Endothelial cell of umbilical vein (primary cell): ENCODE results near the gene ARMC7. TPM values are rescaled to one million over a fixed set of nuclear protein-coding genes. Genes with fewer than 3 reads are reported as not detected.

Source experiments
- BruUV-seq: library from RNA; stranded (reverse); fragments of 400-500 nt; replicated peaks from 2 replicates; lab custom pipeline; 2021; lab: Mats Ljungman, UMichigan
- CTCF ChIA-PET: fragments of 300-600, 350-600 bp; sonication (Branson Sonifier 250); formaldehyde crosslinking; loops from one replicate; lab custom pipeline; 2021; ENCODE audit warnings: antibody characterized with exemption, inconsistent platforms; lab: Charles Lee
- POLR2A ChIA-PET: fragments of 300-600, 350-600 bp; sonication (Branson Sonifier 250); formaldehyde crosslinking; loops from one replicate; lab custom pipeline; 2021; ENCODE audit warnings: antibody characterized with exemption, inconsistent platforms; lab: Charles Lee
- DNase-seq: peaks from one replicate; pipeline ENCODE4 v3.0.0-alpha.2; 2011; ENCODE audit warnings: low read depth, low spot score
- FAIRE-seq: peaks from 2 replicates; lab custom pipeline; 2011; peaks lifted over from hg19 to GRCh38; lab: Jason Lieb, UNC
- H2AFZ ChIP-seq: 2 replicates; pipeline ENCODE4 v1.6.0; 2012; ENCODE audit warnings: low read depth, low read length, control low read depth, inconsistent platforms
- H3K27ac ChIP-seq: 2 replicates; pipeline ENCODE4 v1.5.1; 2011; ENCODE audit warnings: low read depth, mild to moderate bottlenecking, control low read depth, low read length, moderate library complexity; ENCODE audit not compliant: insufficient read depth
- H3K27me3 ChIP-seq, 2 experiments: 2 replicates each; pipeline versions ENCODE4 v1.6.0 to v1.6.1; 2011; ENCODE audit warnings: low read length in 2 of 2, mixed read lengths in 1 of 2; ENCODE audit not compliant: control insufficient read depth in 2 of 2, insufficient read depth in 2 of 2
- H3K36me3 ChIP-seq, 2 experiments: 2 replicates in 1 of 2; 3 replicates in 1 of 2; pipeline ENCODE4 v1.5.1; 2011; ENCODE audit warnings: low read length in 2 of 2, mild to moderate bottlenecking in 1 of 2, moderate library complexity in 1 of 2; ENCODE audit not compliant: control insufficient read depth in 2 of 2, insufficient read depth in 2 of 2; ENCODE audit errors: extremely low read depth in 1 of 2
- H3K4me1 ChIP-seq: 3 replicates; pipeline ENCODE4 v1.5.1; 2011; ENCODE audit warnings: mild to moderate bottlenecking, low read length; ENCODE audit not compliant: control insufficient read depth, insufficient read depth; ENCODE audit errors: extremely low read depth
- H3K4me2 ChIP-seq: 2 replicates; pipeline ENCODE4 v1.6.1; 2011; ENCODE audit warnings: low read length, control low read depth, mixed read lengths; ENCODE audit not compliant: insufficient read depth
- H3K4me3 ChIP-seq, 3 experiments: fragments of 200-600 bp in 1 of 3; sonication (generic), shearing (Covaris generic) in 1 of 3; replicated peaks in 1 of 3; 2 replicates each; pipeline ENCODE4 v1.5.1; 2011 to 2016; ENCODE audit warnings: control low read depth in 3 of 3, low read length in 3 of 3, mild to moderate bottlenecking in 2 of 3, inconsistent platforms in 1 of 3, low read depth in 1 of 3, moderate library complexity in 1 of 3; ENCODE audit not compliant: insufficient read depth in 1 of 3
- H3K79me2 ChIP-seq: 2 replicates; pipeline ENCODE4 v1.6.0; 2012; ENCODE audit warnings: low read length, inconsistent platforms; ENCODE audit not compliant: control insufficient read depth, insufficient read depth
- H3K9ac ChIP-seq: replicated peaks from 2 replicates; pipeline ENCODE3; 2011; ENCODE audit warnings: low read length, control low read depth; ENCODE audit not compliant: insufficient read depth; ENCODE audit errors: extremely low read depth
- H3K9me1 ChIP-seq: replicated peaks from 3 replicates; pipeline ENCODE4 v1.6.0; 2011; ENCODE audit warnings: mild to moderate bottlenecking, low read length; ENCODE audit not compliant: control insufficient read depth, insufficient read depth; ENCODE audit errors: extremely low read depth
- H3K9me3 ChIP-seq: replicated peaks from 2 replicates; pipeline ENCODE4 v1.5.1; 2012; ENCODE audit warnings: low read length, inconsistent platforms; ENCODE audit not compliant: control insufficient read depth, insufficient read depth
- H4K20me1 ChIP-seq: replicated peaks from 2 replicates; pipeline ENCODE3; 2011; ENCODE audit warnings: mild to moderate bottlenecking, low read length; ENCODE audit not compliant: control insufficient read depth, insufficient read depth; ENCODE audit errors: extremely low read depth
- EZH2 ChIP-seq: IDR thresholded peaks from 2 replicates; pipeline ENCODE4 v1.6.1; 2012; ENCODE audit warnings: borderline replicate concordance, low read depth, mild to moderate bottlenecking, moderate library complexity, low read length, inconsistent platforms; ENCODE audit not compliant: severe bottlenecking
- GATA2 ChIP-seq: IDR thresholded peaks from 2 replicates; pipeline ENCODE4 v1.7.0; 2011; ENCODE audit warnings: low read depth, mild to moderate bottlenecking, moderate library complexity, mixed read lengths, low read length; ENCODE audit not compliant: insufficient read length, insufficient read depth
- MYC ChIP-seq: IDR thresholded peaks from one replicate; pipeline ENCODE4 v1.6.1; 2011; ENCODE audit warnings: mild to moderate bottlenecking, low read depth, low read length
- POLR2A ChIP-seq: IDR thresholded peaks from 2 replicates; pipeline ENCODE4 v1.6.1; 2012; ENCODE audit warnings: low read depth, mild to moderate bottlenecking, control low read depth, low read length
- POLR2AphosphoS5 ChIP-seq: IDR thresholded peaks from 2 replicates; pipeline ENCODE4 v1.6.1; 2012; ENCODE audit warnings: low read depth, mild to moderate bottlenecking, control low read depth, low read length, moderate library complexity; ENCODE audit not compliant: insufficient read depth
- dilution Hi-C: fragments of 300-500 bp; cut with MboI; formaldehyde crosslinking; loops from one replicate; pipeline ENCODE4 v1.15.0; 2019; ENCODE audit warnings: low sequenced_read_pairs; ENCODE audit not compliant: extremely low pct_ligation_motif_present
- intact Hi-C: fragments of 100-400 bp; cut with micrococcal nuclease; formaldehyde crosslinking; loops from one replicate; pipeline ENCODE4 v1.10.0; 2022
- polyA plus RNA-seq, 4 experiments: library from polyadenylated mRNA; depleted of rRNA in 3 of 4; stranded (reverse) in 3 of 4; unstranded in 1 of 4; fragments of >200 nt; gene quantifications; 2 replicates each; pipeline versions ENCODE4 v1.2.1 to v1.2.3, GENCODE V29; 2011 to 2012; ENCODE audit warnings: missing spikeins in 1 of 4
- total RNA-seq: library from RNA; stranded (reverse); gene quantifications from 2 replicates; pipeline ENCODE4 v1.2.3, GENCODE V29; 2021

ARMC7 gene
- total and polyA plus RNA-seq, 2 donors (not counting 3 experiments of a cell fraction or from before 2014, with no cell fraction given), result 11.8 to 15.7 TPM

DNA sequence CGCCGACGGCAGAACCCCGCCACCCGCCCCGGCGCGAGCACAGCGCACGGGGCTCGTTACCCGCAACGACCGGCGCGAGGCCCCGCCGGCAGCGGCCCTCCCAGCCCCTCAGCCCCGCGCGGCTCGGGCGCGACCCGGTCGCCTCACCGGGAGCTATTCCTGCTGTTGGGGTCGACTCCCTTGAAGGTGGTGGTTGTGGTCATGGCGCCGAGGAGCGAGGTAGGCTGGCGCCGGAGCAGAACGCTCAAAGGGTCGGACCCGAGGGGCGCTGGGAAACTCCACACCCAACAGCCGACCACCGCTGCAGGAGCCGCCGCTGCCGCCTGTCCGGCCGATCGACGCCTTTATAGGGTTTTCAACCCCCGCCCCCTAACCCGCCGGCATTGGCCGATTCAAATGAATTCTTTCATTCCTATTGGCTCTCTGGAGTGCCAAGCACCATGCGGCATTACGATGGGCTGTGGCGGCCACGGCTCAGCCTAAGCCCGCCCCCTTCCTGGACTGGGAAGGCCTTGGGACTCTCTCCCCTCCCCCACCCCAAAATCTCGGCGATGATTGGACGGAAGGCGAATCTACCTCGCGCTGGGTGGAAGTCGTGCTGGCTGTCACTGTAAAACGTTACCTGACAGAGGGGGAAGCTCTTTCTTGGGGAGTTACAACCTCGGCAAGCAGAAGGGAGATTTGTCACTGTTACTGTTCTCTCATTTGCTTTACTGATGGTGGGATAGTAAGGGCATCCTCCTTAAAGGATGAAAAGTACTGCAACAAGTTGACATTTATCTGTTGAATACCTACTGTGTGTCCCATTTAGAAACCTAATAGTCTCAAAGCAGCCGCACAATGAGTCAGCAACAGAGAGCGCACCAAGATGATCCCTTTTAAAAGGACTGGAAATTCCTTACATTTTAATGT is 44.7 kb downstream of the ARMC7 start, which contains the start of gene JPT1:
Gene JPT1, minus strand, starts transcription at position 318 of the 912 bp plus-strand sequence. Its CDS starts 115 bp downstream, at position 203.
- H2AFZ ChIP-seq, result peak within 1 kb of the TSS; percentile 87
- H3K27me3 ChIP-seq, result no peaks in the 10 kb centered on the region
- FAIRE-seq (peak; percentile 95), DNase-seq (peak; percentile 99)
- H3K36me3 ChIP-seq, result no peaks in the 10 kb centered on the region
- no peaks in the 10 kb centered on the region for H3K9me1 ChIP-seq
- peaks cover 48% of the 10 kb centered on the region for H3K79me2 ChIP-seq
- dilution Hi-C loops, result no loop called here
- BruUV-seq, result no TSS peak
- intact Hi-C loops, result loop anchor here (1.0 kb wide), 4 partner anchors 23 to 51 kb away; partner anchors contain the start of genes NT5C and NUP85
- peak within 1 kb of the TSS; percentile 60 for H3K27ac ChIP-seq
- H4K20me1 ChIP-seq, result no peaks in the 10 kb centered on the region
- peak; percentile 46 for TF ChIP-seq MYC
- peak; percentile 100 for TF ChIP-seq POLR2A
- TF ChIP-seq POLR2AphosphoS5, result peak; percentile 100
- no peak for TF ChIP-seq EZH2
- no peak for TF ChIP-seq GATA2
- ChIA-PET POLR2A (interaction anchor here (0.6 to 1.5 kb wide), 6 partner anchors 12 to 258 kb away, joined by 3 to 5 read pairs (median 4); no protein-coding TSS in a partner anchor), CTCF (interaction anchor here (0.8 to 3.1 kb wide), 3 partner anchors 23 to 47 kb away, joined by 3 to 8 read pairs (median 3); partner anchors contain the start of gene NT5C)
- peak within 1 kb of the TSS; percentile 77 for H3K4me2 ChIP-seq
- no peaks in the 10 kb centered on the region for H3K9me3 ChIP-seq
- H3K9ac ChIP-seq, result peak within 1 kb of the TSS; percentile 75
- H3K4me1 ChIP-seq, result peaks cover 27% of the 10 kb centered on the region
- H3K4me3 ChIP-seq, result peak within 1 kb of the TSS; percentile 57 to 83 (median 62)
